PC-3 (cell line): ENCODE measurements around the gene VAPB.

Experiments
- EZH2 ChIP-seq: fragments of 300-600 bp; sonication (generic); IDR thresholded peaks from one replicate; pipeline ENCODE4 v1.6.1; 2017; ENCODE audit warnings: antibody characterized with exemption, mild to moderate bottlenecking, low read length; ENCODE audit not compliant: unreplicated experiment
- TF ChIP-seq, protein P1 (sequence below): fragments of 300-600 bp; sonication (generic); conservative IDR thresholded peaks from 2 replicates; pipeline ENCODE4 v1.5.1; 2017; ENCODE audit warnings: antibody characterized with exemption, low read depth, mild to moderate bottlenecking, low read length

DNA sequence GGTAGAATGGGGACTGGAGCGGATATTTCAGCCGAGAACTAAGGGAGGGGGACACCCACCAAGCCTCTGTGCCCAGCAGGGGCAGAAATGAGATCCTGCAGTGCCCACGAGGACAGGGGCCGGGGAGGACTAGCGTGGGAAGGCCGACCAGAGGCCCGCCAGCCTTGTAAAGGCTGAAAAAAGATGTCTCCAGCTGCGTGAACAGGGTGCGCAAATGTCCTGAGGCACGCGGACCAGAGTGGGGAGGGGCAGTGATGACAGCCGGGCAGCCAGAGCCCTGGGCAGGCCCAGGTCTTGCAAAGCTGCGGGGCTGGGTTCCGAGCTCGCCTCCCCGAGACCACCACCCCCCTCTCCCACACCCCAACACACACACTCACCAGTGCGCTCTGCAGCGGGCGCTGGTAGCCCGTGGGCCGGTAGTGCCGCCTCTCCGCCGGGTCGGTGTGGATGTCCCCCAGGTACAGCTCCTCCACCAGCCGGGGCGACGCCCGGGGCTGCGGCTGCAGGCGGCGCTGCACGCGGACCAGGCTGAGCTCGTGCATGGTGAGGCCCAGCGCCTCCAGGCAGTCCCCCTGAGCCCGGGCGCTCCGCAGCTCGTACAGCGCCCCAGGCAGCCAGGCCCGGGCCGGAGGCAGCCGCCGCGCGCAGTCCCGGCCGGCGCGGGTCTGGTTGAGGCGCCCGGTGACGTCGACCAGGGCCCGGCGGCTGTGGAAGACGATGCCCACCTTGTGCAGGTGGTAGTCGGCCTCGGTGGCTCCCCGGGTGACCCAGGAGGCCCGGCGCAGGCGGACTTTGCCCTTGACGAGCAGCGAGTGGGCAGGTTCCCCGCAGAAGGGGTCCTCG is 77.9 kb downstream of the VAPB start:
- TF ChIP-seq, protein P1, sequence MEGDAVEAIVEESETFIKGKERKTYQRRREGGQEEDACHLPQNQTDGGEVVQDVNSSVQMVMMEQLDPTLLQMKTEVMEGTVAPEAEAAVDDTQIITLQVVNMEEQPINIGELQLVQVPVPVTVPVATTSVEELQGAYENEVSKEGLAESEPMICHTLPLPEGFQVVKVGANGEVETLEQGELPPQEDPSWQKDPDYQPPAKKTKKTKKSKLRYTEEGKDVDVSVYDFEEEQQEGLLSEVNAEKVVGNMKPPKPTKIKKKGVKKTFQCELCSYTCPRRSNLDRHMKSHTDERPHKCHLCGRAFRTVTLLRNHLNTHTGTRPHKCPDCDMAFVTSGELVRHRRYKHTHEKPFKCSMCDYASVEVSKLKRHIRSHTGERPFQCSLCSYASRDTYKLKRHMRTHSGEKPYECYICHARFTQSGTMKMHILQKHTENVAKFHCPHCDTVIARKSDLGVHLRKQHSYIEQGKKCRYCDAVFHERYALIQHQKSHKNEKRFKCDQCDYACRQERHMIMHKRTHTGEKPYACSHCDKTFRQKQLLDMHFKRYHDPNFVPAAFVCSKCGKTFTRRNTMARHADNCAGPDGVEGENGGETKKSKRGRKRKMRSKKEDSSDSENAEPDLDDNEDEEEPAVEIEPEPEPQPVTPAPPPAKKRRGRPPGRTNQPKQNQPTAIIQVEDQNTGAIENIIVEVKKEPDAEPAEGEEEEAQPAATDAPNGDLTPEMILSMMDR, result no peak
- TF ChIP-seq EZH2, result no peak
